GM19240 (cell line): ENCODE measurements around the gene ERCC6.

Source experiments
- DNase-seq: peaks from one replicate; pipeline ENCODE4 v3.0.0; 2011; ENCODE audit warnings: low spot score; ENCODE audit not compliant: insufficient read length

The ERCC6 gene

GRCh38 chr10:49512121-49512809 lies 26.7 kb downstream of the ERCC6 start:
- peak; percentile 6 for DNase-seq

- DNase-seq, result no peak
These were observed 29.1 kb downstream of the ERCC6 start for GRCh38 chr10:49509771-49510303.

GRCh38 chr10:49508654-49509053 lies 30.3 kb downstream of the ERCC6 start:
- no peak for DNase-seq

- DNase-seq, result no peak
These were observed 30.7 kb downstream of the ERCC6 start for GRCh38 chr10:49508249-49508648.

GRCh38 chr10:49505589-49505988 lies 33.3 kb downstream of the ERCC6 start:
- no peak for DNase-seq

GRCh38 chr10:49505076-49505475 lies 33.8 kb downstream of the ERCC6 start:
- DNase-seq, result no peak

- DNase-seq, result no peak
These were observed 34.4 kb downstream of the ERCC6 start for GRCh38 chr10:49504528-49504927.

GRCh38 chr10:49502358-49502757 lies 36.6 kb downstream of the ERCC6 start:
- DNase-seq, result no peak

- no peak for DNase-seq
These were observed 38.5 kb downstream of the ERCC6 start for GRCh38 chr10:49500412-49500811.

- no peak for DNase-seq
These were observed 39.5 kb downstream of the ERCC6 start for GRCh38 chr10:49499305-49499851.

GRCh38 chr10:49498425-49498824 lies 40.5 kb downstream of the ERCC6 start:
- DNase-seq, result no peak

- DNase-seq, result no peak
These were observed 41.6 kb downstream of the ERCC6 start for GRCh38 chr10:49497358-49497757.

GRCh38 chr10:49488056-49488717 lies 50.7 kb downstream of the ERCC6 start:
- no peak for DNase-seq

GRCh38 chr10:49486738-49487137 lies 52.2 kb downstream of the ERCC6 start:
- DNase-seq, result no peak

GRCh38 chr10:49486009-49486408 lies 52.9 kb downstream of the ERCC6 start:
- no peak for DNase-seq

- DNase-seq, result no peak
These were observed 54.3 kb downstream of the ERCC6 start for GRCh38 chr10:49484486-49485235.

- DNase-seq, result no peak
These were observed 60.1 kb downstream of the ERCC6 start for GRCh38 chr10:49478819-49479218.

GRCh38 chr10:49474901-49475300 lies 64.0 kb downstream of the ERCC6 start:
- no peak for DNase-seq

- DNase-seq, result no peak
These were observed 67.4 kb downstream of the ERCC6 start for GRCh38 chr10:49471532-49471931.

GRCh38 chr10:49465736-49466135 lies 73.2 kb downstream of the ERCC6 start:
- no peak for DNase-seq
